Prostate gland (tissue), 2 donors: ENCODE results near the gene OR10AD1. TPM values are rescaled to one million over a fixed set of nuclear protein-coding genes. Genes with fewer than 3 reads are reported as not detected.

Source experiments
- DNase-seq: peaks from one replicate; pipeline ENCODE4 v3.0.0-alpha.2; 2019; ENCODE audit warnings: low spot score
- H3K27ac ChIP-seq, 2 donors: fragments of 200-600 bp; sonication (generic); 2 replicates each; pipeline ENCODE4 v1.5.1; 2017 to 2019
- H3K27me3 ChIP-seq: fragments of 200-600 bp; sonication (generic); replicated peaks from 2 replicates; pipeline ENCODE4 v1.5.1; 2019; ENCODE audit not compliant: insufficient read depth
- H3K36me3 ChIP-seq, 2 donors: fragments of 200-600 bp; sonication (generic); 1 replicate in 1 of 2; 2 replicates in 1 of 2; pipeline versions ENCODE4 v1.5.1 to v1.8.1; 2017 to 2019
- H3K4me1 ChIP-seq: fragments of 200-600 bp; sonication (generic); replicated peaks from 2 replicates; pipeline ENCODE4 v1.5.1; 2019
- H3K4me3 ChIP-seq, 2 donors: fragments of 200-600 bp; sonication (generic); 2 replicates each; pipeline ENCODE4 v1.5.1; 2017 to 2019
- H3K9me3 ChIP-seq: fragments of 200-600 bp; sonication (generic); 2 replicates; pipeline ENCODE4 v1.5.1; 2017
- POLR2A ChIP-seq: fragments of 450-650 bp; IDR thresholded peaks from one replicate; pipeline ENCODE4 v1.6.1; 2016; ENCODE audit warnings: antibody characterized with exemption, mild to moderate bottlenecking
- POLR2AphosphoS5 ChIP-seq: sonication (generic); formaldehyde crosslinking; IDR thresholded peaks from one replicate; pipeline ENCODE4 v1.6.1; 2017; ENCODE audit warnings: antibody characterized with exemption
- WGBS: methylation state at CpG from one replicate; pipeline ENCODE4 v1.1.5; 2018; 5-methylcytosine and 5-hydroxymethylcytosine counted together
- intact Hi-C: fragments of 100-400 bp; cut with DNase I; formaldehyde crosslinking; loops from one replicate; pipeline ENCODE4 v1.14.2; 2022
- total RNA-seq, 2 donors: library from RNA; depleted of rRNA; stranded (reverse); fragments of >200 nt; gene quantifications; one replicate each; pipeline ENCODE4 v1.1.0, GENCODE V29; 2016
- TF ChIP-seq, protein P1 (sequence below), 4 experiments: fragments of 200-600 bp in 2 of 4; fragments of 450-650 bp in 2 of 4; sonication (generic) in 2 of 4; IDR thresholded peaks; 1 replicate in 3 of 4; 2 replicates in 1 of 4; pipeline ENCODE4 v1.5.1; 2016 to 2019; ENCODE audit warnings: antibody characterized with exemption in 4 of 4, mild to moderate bottlenecking in 2 of 4, moderate library complexity in 2 of 4

Gene OR10AD1
- total RNA-seq, 2 donors from 2014 or later = not detected

GRCh38 chr12:48191096-48191495 is 12.0 kb downstream of the OR10AD1 start:
- no peak for DNase-seq
- H3K4me3 ChIP-seq = no peak overlapping the region
- H3K4me1 ChIP-seq = no peaks in the 10 kb centered on the region
- TF ChIP-seq POLR2A (no peak), POLR2AphosphoS5 (no peak)
- TF ChIP-seq, protein P1, sequence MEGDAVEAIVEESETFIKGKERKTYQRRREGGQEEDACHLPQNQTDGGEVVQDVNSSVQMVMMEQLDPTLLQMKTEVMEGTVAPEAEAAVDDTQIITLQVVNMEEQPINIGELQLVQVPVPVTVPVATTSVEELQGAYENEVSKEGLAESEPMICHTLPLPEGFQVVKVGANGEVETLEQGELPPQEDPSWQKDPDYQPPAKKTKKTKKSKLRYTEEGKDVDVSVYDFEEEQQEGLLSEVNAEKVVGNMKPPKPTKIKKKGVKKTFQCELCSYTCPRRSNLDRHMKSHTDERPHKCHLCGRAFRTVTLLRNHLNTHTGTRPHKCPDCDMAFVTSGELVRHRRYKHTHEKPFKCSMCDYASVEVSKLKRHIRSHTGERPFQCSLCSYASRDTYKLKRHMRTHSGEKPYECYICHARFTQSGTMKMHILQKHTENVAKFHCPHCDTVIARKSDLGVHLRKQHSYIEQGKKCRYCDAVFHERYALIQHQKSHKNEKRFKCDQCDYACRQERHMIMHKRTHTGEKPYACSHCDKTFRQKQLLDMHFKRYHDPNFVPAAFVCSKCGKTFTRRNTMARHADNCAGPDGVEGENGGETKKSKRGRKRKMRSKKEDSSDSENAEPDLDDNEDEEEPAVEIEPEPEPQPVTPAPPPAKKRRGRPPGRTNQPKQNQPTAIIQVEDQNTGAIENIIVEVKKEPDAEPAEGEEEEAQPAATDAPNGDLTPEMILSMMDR (IDR thresholded peaks at IDR 0.05) = no peak
- no peak overlapping the region for H3K27ac ChIP-seq
- H3K27me3 ChIP-seq = no peaks in the 10 kb centered on the region
- H3K36me3 ChIP-seq = no peaks in the 10 kb centered on the region
- no peaks in the 10 kb centered on the region for H3K9me3 ChIP-seq
- intact Hi-C loops = no loop called here

DNA sequence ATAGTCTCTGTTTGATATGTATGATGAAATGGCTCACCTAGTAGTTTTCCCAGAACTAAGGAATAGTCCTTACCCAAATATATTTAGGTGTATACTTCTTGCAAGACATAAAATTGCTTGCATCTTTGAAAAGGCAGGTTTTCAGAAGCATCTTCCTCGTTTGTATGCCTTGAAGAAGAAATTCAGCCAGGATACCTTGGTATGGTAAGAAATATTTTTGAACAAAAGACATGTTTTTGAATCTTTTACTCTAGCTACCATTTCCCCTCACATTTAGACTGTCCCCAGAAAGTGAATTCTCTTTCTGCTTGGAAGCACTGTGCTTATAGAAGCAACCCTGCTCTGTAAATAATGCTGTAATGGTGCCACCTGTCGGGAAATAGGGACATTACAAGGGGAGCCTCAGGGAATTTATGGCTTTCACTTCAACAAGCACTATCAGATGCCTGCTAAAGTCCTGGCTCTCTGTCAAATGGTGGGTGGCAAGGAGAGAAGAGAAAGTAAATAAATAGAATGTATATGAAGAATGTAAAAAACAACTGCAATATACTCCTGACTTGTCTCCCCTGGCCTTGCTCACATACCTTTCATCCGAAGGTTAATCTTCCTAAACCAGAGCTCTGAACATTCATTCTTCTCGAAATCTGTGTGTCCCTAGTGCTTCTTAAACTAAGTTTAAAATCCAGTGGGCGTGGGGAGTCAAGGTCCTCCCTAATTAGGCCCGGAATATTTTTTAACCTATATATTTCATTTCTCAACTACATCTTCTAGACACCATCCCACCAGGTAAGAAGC is 13.6 kb downstream of the OR10AD1 start:
- H3K9me3 ChIP-seq = no peaks in the 10 kb centered on the region
- H3K4me1 ChIP-seq = no peaks in the 10 kb centered on the region
- DNase-seq = peak; percentile 60
- H3K27me3 ChIP-seq = peaks cover 4% of the 10 kb centered on the region
- 41% methylated on average over 6 of the region's 6 CpGs for WGBS
- TF ChIP-seq, protein P1 (IDR thresholded peaks at IDR 0.05) = peak; percentile 46 to 80 (median 60)
- no peak for TF ChIP-seq POLR2A
- TF ChIP-seq POLR2AphosphoS5 = peak; percentile 9
- H3K4me3 ChIP-seq = no peak overlapping the region
- no peaks in the 10 kb centered on the region for H3K36me3 ChIP-seq
- intact Hi-C loops = no loop called here
- no peak overlapping the region for H3K27ac ChIP-seq

DNA sequence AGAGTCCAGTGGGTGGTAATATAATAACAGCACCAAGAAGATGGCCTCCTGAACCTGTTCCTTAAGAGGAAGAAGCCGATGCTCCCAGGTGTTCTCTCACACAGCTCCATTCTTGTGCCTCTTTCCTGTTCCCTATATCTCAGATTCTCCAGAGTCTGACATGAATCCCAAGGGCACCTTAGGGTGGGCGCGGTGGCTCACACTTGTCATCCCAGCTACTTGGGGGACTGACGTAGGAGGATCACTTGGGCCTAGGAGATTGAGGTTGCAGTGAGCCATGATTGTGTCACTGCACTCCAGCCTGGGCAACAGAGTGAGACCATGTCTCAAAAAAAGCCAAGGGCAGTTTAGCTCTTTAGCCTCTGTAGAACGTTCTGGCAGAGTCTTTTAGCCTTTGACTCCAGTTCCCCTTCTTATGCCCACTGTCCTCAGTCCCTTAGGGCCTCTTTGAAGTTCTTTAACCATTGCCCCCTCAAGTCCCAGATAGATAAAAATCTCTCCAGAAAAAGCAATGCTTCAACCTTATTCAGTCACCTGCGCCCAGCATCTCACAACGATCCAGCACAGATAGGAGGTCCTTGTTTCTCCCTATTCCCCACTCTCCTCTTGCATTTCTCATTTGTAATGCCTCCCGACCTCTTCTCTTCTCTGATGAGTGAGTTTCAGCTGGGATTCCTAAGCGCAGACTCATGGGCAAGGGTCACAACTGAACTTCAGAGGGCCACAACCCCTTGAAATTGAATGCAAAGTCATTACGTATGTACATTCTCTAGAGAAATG is 15.0 kb downstream of the OR10AD1 start:
- TF ChIP-seq POLR2A = no peak
- no peak for TF ChIP-seq POLR2AphosphoS5
- TF ChIP-seq, protein P1 (IDR thresholded peaks at IDR 0.05) = no peak
- intact Hi-C loops = no loop called here
- Histone ChIP-seq H3K36me3 (no peaks in the 10 kb centered on the region), H3K9me3 (no peaks in the 10 kb centered on the region), H3K27me3 (peaks cover 13% of the 10 kb centered on the region), H3K27ac (no peak overlapping the region), H3K4me3 (no peak overlapping the region), H3K4me1 (no peaks in the 10 kb centered on the region)
- no peak for DNase-seq
- WGBS = 88% methylated on average over 10 of the region's 10 CpGs

GRCh38 chr12:48185181-48185919 is 17.7 kb downstream of the OR10AD1 start:
- Histone ChIP-seq H3K9me3 (no peaks in the 10 kb centered on the region), H3K27ac (no peak overlapping the region), H3K4me1 (no peaks in the 10 kb centered on the region), H3K36me3 (no peaks in the 10 kb centered on the region), H3K4me3 (no peak overlapping the region), H3K27me3 (peaks cover 18% of the 10 kb centered on the region)
- no peak for DNase-seq
- intact Hi-C loops = no loop called here
- TF ChIP-seq POLR2A (no peak), POLR2AphosphoS5 (no peak)
- TF ChIP-seq, protein P1 (IDR thresholded peaks at IDR 0.05) = no peak
- 70% methylated on average over 10 of the region's 10 CpGs for WGBS
